ENCODE data around the gene HCFC1R1. TPM values are rescaled to one million over a fixed set of nuclear protein-coding genes. Genes with fewer than 3 reads are reported as not detected.

Gene HCFC1R1
- total and polyA plus RNA-seq, 2 experiments from 2014 or later, result 30.2 to 192 TPM

- H3K27me3 ChIP-seq (ENCODE audit: insufficient read depth), result no peaks in the 10 kb centered on the region
- peaks cover 12% of the 10 kb centered on the region; the same call in 2 of the 3 replicates for H3K4me1 Mint-ChIP-seq
- H4K20me1 ChIP-seq (replicated peaks; ENCODE audit: insufficient read depth), result no peaks in the 10 kb centered on the region
- H2AFZ ChIP-seq, result no peak overlapping the region
- H3K36me3 ChIP-seq (ENCODE audit: insufficient read depth), result no peaks in the 10 kb centered on the region
- H3K4me3 ChIP-seq, result no peak overlapping the region
- ATAC-seq (no peak), DNase-seq (ENCODE audit: low spot score) (no peak)
- H3K27ac Mint-ChIP-seq, result no peak overlapping the region
- no peak overlapping the region for H3K4me2 ChIP-seq
- peaks cover 4% of the 10 kb centered on the region; the same call in 1 of the 3 replicates for H3K36me3 Mint-ChIP-seq (ENCODE audit: low read depth)
- no peak overlapping the region for H3K27ac ChIP-seq (ENCODE audit: low read depth)
- no peaks in the 10 kb centered on the region for H3K9me3 Mint-ChIP-seq
- peaks cover 5% of the 10 kb centered on the region; the same call in 1 of the 2 replicates for H3K4me1 ChIP-seq (ENCODE audit: insufficient read depth)
- H3K79me2 ChIP-seq (replicated peaks; ENCODE audit: insufficient read depth), result no peaks in the 10 kb centered on the region
- no peaks in the 10 kb centered on the region; the same call in 1 of the 2 replicates for H3F3A ChIP-seq (replicated peaks; ENCODE audit: low read depth)
- H3K27me3 Mint-ChIP-seq (ENCODE audit: insufficient read depth, low read depth, poor library complexity), result peaks cover 3% of the 10 kb centered on the region
- no peak for TF ChIP-seq ZNF114 (CRISPR knock-in tag; IDR thresholded peaks at IDR 0.05)
- TF ChIP-seq ZNF331 (CRISPR knock-in tag; IDR thresholded peaks at IDR 0.05; ENCODE audit: low read depth), result no peak
- TF ChIP-seq NANOG (IDR thresholded peaks at IDR 0.05; ENCODE audit: borderline replicate concordance), result no peak
- no peak for TF ChIP-seq CREB1 (CRISPR knock-in tag; IDR thresholded peaks at IDR 0.05; ENCODE audit: low read depth)
- no peak for TF ChIP-seq JUNB (IDR thresholded peaks at IDR 0.05; ENCODE audit: unreplicated experiment)
- no peak for TF ChIP-seq EZH2 (IDR thresholded peaks at IDR 0.05; ENCODE audit: low read depth, unreplicated experiment)
- no peak for TF ChIP-seq EZH2phosphoT487 (IDR thresholded peaks at IDR 0.05; ENCODE audit: unreplicated experiment)
- no peak for TF ChIP-seq STAT1 (IDR thresholded peaks at IDR 0.05; ENCODE audit: unreplicated experiment)
- TF ChIP-seq REST (IDR thresholded peaks at IDR 0.05; ENCODE audit: unreplicated experiment), result no peak
- TF ChIP-seq ZNF462 (CRISPR knock-in tag; IDR thresholded peaks at IDR 0.05), result no peak
- no peak for TF ChIP-seq POLR2AphosphoS5 (IDR thresholded peaks at IDR 0.05; ENCODE audit: low read depth)
- no peak for TF ChIP-seq CTCF (conservative IDR thresholded peaks at IDR 0.05; ENCODE audit: low read depth in 2 of 2)
- no peak for TF ChIP-seq ETS1 (IDR thresholded peaks at IDR 0.05)
- no peaks in the 10 kb centered on the region for H3K9me2 ChIP-seq (ENCODE audit: insufficient read depth)
- H3K4me3 Mint-ChIP-seq, result no peak overlapping the region; the same call in 2 of the 3 replicates
Observed at GRCh38 chr16:2999929-3000328, 23.8 kb downstream of the HCFC1R1 start.

Measured in GM23338 (cell line).